ENCODE data around the gene ZNF33B.
"Not testable (repeated sequence)": the region's sequence is repeated elsewhere in the genome, so short reads cannot be mapped to it uniquely, and the experiment has no call there.

The ZNF33B gene

GRCh38 chr10:42638055-42638820, at the start of gene ZNF33B:
Gene ZNF33B (minus strand): TSS chr10:42638570. CDS start chr10:42636928, 1,642 bp downstream.
- in situ Hi-C loops (cut with MboI; ENCODE audit: low sequenced_read_pairs): no loop called here

- in situ Hi-C loops (cut with MboI; ENCODE audit: low sequenced_read_pairs): no loop called here
Measured at GRCh38 chr10:42684517-42684916, 46.1 kb upstream of the ZNF33B start.

- in situ Hi-C loops (cut with MboI; ENCODE audit: low sequenced_read_pairs): no loop called here
Measured at GRCh38 chr10:42680267-42680666, 41.9 kb upstream of the ZNF33B start.

- in situ Hi-C loops (cut with MboI; ENCODE audit: low sequenced_read_pairs): not testable (repeated sequence)
Measured at GRCh38 chr10:42665181-42665979, 27.0 kb upstream of the ZNF33B start.

GRCh38 chr10:42654419-42654818, 16.0 kb upstream of the ZNF33B start:
- in situ Hi-C loops (cut with MboI; ENCODE audit: low sequenced_read_pairs): no loop called here

GRCh38 chr10:42652858-42653257, 14.5 kb upstream of the ZNF33B start:
- in situ Hi-C loops (cut with MboI; ENCODE audit: low sequenced_read_pairs): no loop called here

GRCh38 chr10:42650374-42650773, 12.0 kb upstream of the ZNF33B start:
- in situ Hi-C loops (cut with MboI; ENCODE audit: low sequenced_read_pairs): no loop called here

GRCh38 chr10:42648512-42648911, 10.1 kb upstream of the ZNF33B start:
- in situ Hi-C loops (cut with MboI; ENCODE audit: low sequenced_read_pairs): no loop called here

- in situ Hi-C loops (cut with MboI; ENCODE audit: low sequenced_read_pairs): no loop called here
Measured at GRCh38 chr10:42646687-42647640, 8.6 kb upstream of the ZNF33B start.

- in situ Hi-C loops (cut with MboI; ENCODE audit: low sequenced_read_pairs): no loop called here
Measured at GRCh38 chr10:42646214-42646613, 7.8 kb upstream of the ZNF33B start.

- in situ Hi-C loops (cut with MboI; ENCODE audit: low sequenced_read_pairs): no loop called here
Measured at GRCh38 chr10:42645516-42645915, 7.1 kb upstream of the ZNF33B start.

- in situ Hi-C loops (cut with MboI; ENCODE audit: low sequenced_read_pairs): no loop called here
Measured at GRCh38 chr10:42645103-42645502, 6.7 kb upstream of the ZNF33B start.

GRCh38 chr10:42640610-42641229, 2.4 kb upstream of the ZNF33B start:
- in situ Hi-C loops (cut with MboI; ENCODE audit: low sequenced_read_pairs): no loop called here

GRCh38 chr10:42638821-42639270, 476 bp upstream of the ZNF33B start:
- in situ Hi-C loops (cut with MboI; ENCODE audit: low sequenced_read_pairs): no loop called here

- in situ Hi-C loops (cut with MboI; ENCODE audit: low sequenced_read_pairs): no loop called here
Measured at GRCh38 chr10:42637648-42638054, 719 bp downstream of the ZNF33B start.

GRCh38 chr10:42637142-42637541, 1.2 kb downstream of the ZNF33B start:
- in situ Hi-C loops (cut with MboI; ENCODE audit: low sequenced_read_pairs): no loop called here

GRCh38 chr10:42635098-42635497, 3.3 kb downstream of the ZNF33B start:
- in situ Hi-C loops (cut with MboI; ENCODE audit: low sequenced_read_pairs): no loop called here

GRCh38 chr10:42632564-42632963, 5.8 kb downstream of the ZNF33B start:
- in situ Hi-C loops (cut with MboI; ENCODE audit: low sequenced_read_pairs): no loop called here

- in situ Hi-C loops (cut with MboI; ENCODE audit: low sequenced_read_pairs): no loop called here
Measured at GRCh38 chr10:42630537-42631134, 7.7 kb downstream of the ZNF33B start.

- in situ Hi-C loops (cut with MboI; ENCODE audit: low sequenced_read_pairs): no loop called here
Measured at GRCh38 chr10:42623929-42624328, 14.4 kb downstream of the ZNF33B start.
